Neural progenitor cell (in vitro differentiated cells): ENCODE measurements around the gene FRMPD4.

Source experiments
- CTCF ChIP-seq: fragments of 200-600 bp; sonication (generic); IDR thresholded peaks from 2 replicates; pipeline ENCODE4 v1.5.1; 2017; ENCODE audit warnings: antibody characterized with exemption, mild to moderate bottlenecking
- EZH2 ChIP-seq: fragments of 200-600 bp; sonication (generic); IDR thresholded peaks from 2 replicates; pipeline ENCODE4 v1.6.1; 2017; ENCODE audit warnings: antibody characterized with exemption, mild to moderate bottlenecking, moderate library complexity

DNA sequence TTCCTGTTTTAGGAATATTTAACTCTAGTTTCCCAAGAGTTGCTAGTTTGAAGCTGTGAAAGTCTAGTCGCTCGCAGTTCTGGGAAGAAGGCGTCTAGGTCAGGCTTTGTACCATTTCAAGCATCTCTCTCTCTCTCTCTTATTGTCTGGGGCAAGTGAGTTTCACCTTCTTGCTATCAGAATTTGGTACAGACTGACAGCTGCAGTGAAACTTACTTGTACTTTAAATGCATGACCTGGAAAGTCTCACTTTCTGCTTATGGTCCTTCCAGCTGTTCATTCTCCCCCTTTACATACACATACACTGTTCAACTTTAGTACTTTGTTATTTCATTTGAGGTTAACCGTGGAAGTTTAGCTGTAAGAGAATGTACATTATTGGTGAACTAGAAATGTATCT lies 4.4 kb downstream of the FRMPD4 start:
- TF ChIP-seq CTCF (no peak), EZH2 (no peak)
